Esophagus muscularis mucosa (tissue), 4 donors: ENCODE data around the gene PIK3R5.

Experiments
- CTCF ChIP-seq, 3 experiments: fragments of 200-600 bp in 2 of 3; fragments of 450-650 bp in 1 of 3; sonication (generic) in 2 of 3; IDR thresholded peaks; one replicate each; pipeline ENCODE4 v1.5.1; 2017 to 2019; ENCODE audit warnings: antibody characterized with exemption in 3 of 3, mild to moderate bottlenecking in 2 of 3, moderate library complexity in 1 of 3
- EP300 ChIP-seq: sonication (generic); formaldehyde crosslinking; IDR thresholded peaks from one replicate; pipeline ENCODE4 v1.6.1; 2017; ENCODE audit warnings: antibody characterized with exemption
- POLR2A ChIP-seq: fragments of 450-650 bp; IDR thresholded peaks from one replicate; pipeline ENCODE4 v1.6.1; 2017; ENCODE audit warnings: antibody characterized with exemption, moderate library complexity, mild to moderate bottlenecking, low read depth
- POLR2AphosphoS5 ChIP-seq, 2 donors: sonication (generic); formaldehyde crosslinking; IDR thresholded peaks; one replicate each; pipeline ENCODE4 v1.6.1; 2017; ENCODE audit warnings: antibody characterized with exemption in 2 of 2

GRCh38 chr17:8855477-8856204 lies 109.9 kb downstream of the PIK3R5 start:
- TF ChIP-seq CTCF (IDR thresholded peaks at IDR 0.05) (no peak), POLR2A (no peak), POLR2AphosphoS5 (IDR thresholded peaks at IDR 0.05) (no peak), EP300 (no peak)
